HFFc6 (cell line): Measurements from ENCODE around the gene NFIL3. TPM values are rescaled to one million over a fixed set of nuclear protein-coding genes. Genes with fewer than 3 reads are reported as not detected.
"Not testable (repeated sequence)": the region's sequence is repeated elsewhere in the genome, so short reads cannot be mapped to it uniquely, and the experiment has no call there.

Experiments
- DNase-seq: peaks from one replicate; pipeline ENCODE4 v3.0.0-alpha.2; 2018
- H3K27ac Mint-ChIP-seq: 2 replicates; pipeline ENCODE4 v1.8.0; 2020; ENCODE audit warnings: mild to moderate bottlenecking, mixed read lengths
- H3K27me3 Mint-ChIP-seq: 2 replicates; pipeline ENCODE4 v1.8.0; 2021; ENCODE audit warnings: mild to moderate bottlenecking, moderate library complexity, mixed read lengths; ENCODE audit not compliant: insufficient read depth
- H3K36me3 Mint-ChIP-seq: 2 replicates; pipeline ENCODE4 v1.8.0; 2021; ENCODE audit warnings: low read depth, mixed read lengths
- H3K4me1 Mint-ChIP-seq: 2 replicates; pipeline ENCODE4 v1.8.0; 2020; ENCODE audit warnings: low read depth, mixed read lengths
- H3K4me3 Mint-ChIP-seq: 2 replicates; pipeline ENCODE4 v1.8.0; 2020; ENCODE audit warnings: mild to moderate bottlenecking, moderate library complexity, mixed read lengths
- H3K9me3 Mint-ChIP-seq: 2 replicates; pipeline ENCODE4 v1.8.0; 2020; ENCODE audit warnings: mild to moderate bottlenecking, mixed read lengths
- CTCF ChIP-seq: fragments of 200-600 bp; sonication (generic); IDR thresholded peaks from 2 replicates; pipeline ENCODE4 v1.5.0; 2021; ENCODE audit warnings: antibody characterized with exemption, mild to moderate bottlenecking
- total RNA-seq, 6 experiments: library from RNA; stranded (reverse); fragmentation: NEBNext Ultra II Directional; extraction: Animal tissue kit (Norgen Biotek cat#: 25700); gene quantifications; 2 replicates in 1 of 6; 3 replicates in 5 of 6; pipeline ENCODE4 v1.2.3, GENCODE V29; 2021

Gene NFIL3
- total RNA-seq, 6 experiments from 2014 or later = 11.8 to 18.5 (median 17.4) TPM

- peaks cover 1% of the 10 kb centered on the region; the same call in 1 of the 2 replicates for H3K27me3 Mint-ChIP-seq
- no peak for TF ChIP-seq CTCF
Measured at GRCh38 chr9:91383577-91383976, 40.1 kb downstream of the NFIL3 start.

GRCh38 chr9:91382298-91382697 lies 41.3 kb downstream of the NFIL3 start:
- no peak overlapping the region for H3K4me3 Mint-ChIP-seq
- no peak overlapping the region for H3K27ac Mint-ChIP-seq
- no peak for DNase-seq
- H3K9me3 Mint-ChIP-seq = peaks cover 5% of the 10 kb centered on the region; the same call in 1 of the 2 replicates
- H3K4me1 Mint-ChIP-seq = peaks cover 31% of the 10 kb centered on the region
- peaks cover 1% of the 10 kb centered on the region; the same call in 1 of the 2 replicates for H3K27me3 Mint-ChIP-seq
- TF ChIP-seq CTCF = no peak
- H3K36me3 Mint-ChIP-seq = peaks cover 6% of the 10 kb centered on the region

More at GRCh38 chr9:91383577-91383976, 40.1 kb downstream of the NFIL3 start:
- no peak overlapping the region for H3K27ac Mint-ChIP-seq
- no peaks in the 10 kb centered on the region for H3K36me3 Mint-ChIP-seq
- no peaks in the 10 kb centered on the region for H3K9me3 Mint-ChIP-seq
- peaks cover 21% of the 10 kb centered on the region for H3K4me1 Mint-ChIP-seq
- no peak for DNase-seq
- no peak overlapping the region for H3K4me3 Mint-ChIP-seq

- no peak for TF ChIP-seq CTCF
- Mint-ChIP-seq H3K4me1 (peaks cover 56% of the 10 kb centered on the region), H3K27me3 (no peaks in the 10 kb centered on the region; the same call in 1 of the 2 replicates), H3K36me3 (peaks cover 10% of the 10 kb centered on the region), H3K4me3 (no peak overlapping the region), H3K27ac (0 out of 2 replicates have a peak overlapping the region, but pooled peaks have one; percentile 6), H3K9me3 (peaks cover 5% of the 10 kb centered on the region; the same call in 1 of the 2 replicates)
- no peak for DNase-seq
Measured at GRCh38 chr9:91379426-91379825, 44.2 kb downstream of the NFIL3 start.

GRCh38 chr9:91378695-91379127 lies 44.9 kb downstream of the NFIL3 start:
- peaks cover 10% of the 10 kb centered on the region for H3K36me3 Mint-ChIP-seq
- H3K27me3 Mint-ChIP-seq = no peaks in the 10 kb centered on the region; the same call in 1 of the 2 replicates
- TF ChIP-seq CTCF = no peak
- DNase-seq = peak; percentile 66
- peaks cover 59% of the 10 kb centered on the region for H3K4me1 Mint-ChIP-seq
- peak overlapping the region; percentile 51 for H3K27ac Mint-ChIP-seq
- no peak overlapping the region for H3K4me3 Mint-ChIP-seq
- H3K9me3 Mint-ChIP-seq = peaks cover 5% of the 10 kb centered on the region; the same call in 1 of the 2 replicates

- not testable (repeated sequence) for H3K9me3 Mint-ChIP-seq, H3K27me3 Mint-ChIP-seq, DNase-seq, H3K4me3 Mint-ChIP-seq
- H3K27ac Mint-ChIP-seq = peak overlapping the region; percentile 29
- peaks cover 10% of the 10 kb centered on the region for H3K36me3 Mint-ChIP-seq
- H3K4me1 Mint-ChIP-seq = peaks cover 59% of the 10 kb centered on the region
Measured at GRCh38 chr9:91378054-91378453, 45.6 kb downstream of the NFIL3 start.

GRCh38 chr9:91376239-91376638 lies 47.4 kb downstream of the NFIL3 start:
- Mint-ChIP-seq H3K4me1 (peaks cover 51% of the 10 kb centered on the region), H3K27ac (no peak overlapping the region), H3K4me3 (no peak overlapping the region), H3K27me3 (no peaks in the 10 kb centered on the region; the same call in 1 of the 2 replicates), H3K9me3 (peaks cover 5% of the 10 kb centered on the region; the same call in 1 of the 2 replicates), H3K36me3 (peaks cover 10% of the 10 kb centered on the region)
- DNase-seq = no peak
- no peak for TF ChIP-seq CTCF
